ENCODE measurements around the gene ACBD6.
"Not testable (repeated sequence)": the region's sequence is repeated elsewhere in the genome, so short reads cannot be mapped to it uniquely, and the experiment has no call there.

Gene ACBD6

GRCh38 chr1:180489313-180489712 is 13.1 kb downstream of the ACBD6 start:
- DNase-seq (ENCODE audit: low spot score) = no peak

GRCh38 chr1:180488661-180489060 is 13.7 kb downstream of the ACBD6 start:
- no peak for DNase-seq (ENCODE audit: low spot score)

GRCh38 chr1:180486092-180486491 is 16.3 kb downstream of the ACBD6 start:
- no peak for DNase-seq (ENCODE audit: low spot score)

- no peak for DNase-seq (ENCODE audit: low spot score)
These were observed 17.9 kb downstream of the ACBD6 start for GRCh38 chr1:180484490-180484889.

- DNase-seq (ENCODE audit: low spot score) = peak; percentile 39
These were observed 19.7 kb downstream of the ACBD6 start for GRCh38 chr1:180482425-180483275.

- no peak for DNase-seq (ENCODE audit: low spot score)
These were observed 32.3 kb downstream of the ACBD6 start for GRCh38 chr1:180470031-180470430.

- no peak for DNase-seq (ENCODE audit: low spot score)
These were observed 34.1 kb downstream of the ACBD6 start for GRCh38 chr1:180468311-180468710.

- no peak for DNase-seq (ENCODE audit: low spot score)
These were observed 40.3 kb downstream of the ACBD6 start for GRCh38 chr1:180462102-180462501.

GRCh38 chr1:180461682-180462081 is 40.7 kb downstream of the ACBD6 start:
- DNase-seq (ENCODE audit: low spot score) = not testable (repeated sequence)

GRCh38 chr1:180458807-180459206 is 43.6 kb downstream of the ACBD6 start:
- DNase-seq (ENCODE audit: low spot score) = no peak

GRCh38 chr1:180456191-180456590 is 46.2 kb downstream of the ACBD6 start:
- no peak for DNase-seq (ENCODE audit: low spot score)

- DNase-seq (ENCODE audit: low spot score) = no peak
These were observed 50.9 kb downstream of the ACBD6 start for GRCh38 chr1:180451504-180451903.

- DNase-seq (ENCODE audit: low spot score) = no peak
These were observed 57.9 kb downstream of the ACBD6 start for GRCh38 chr1:180444522-180444921.

- no peak for DNase-seq (ENCODE audit: low spot score)
These were observed 62.0 kb downstream of the ACBD6 start for GRCh38 chr1:180440335-180440734.

- DNase-seq (ENCODE audit: low spot score) = no peak
These were observed 66.8 kb downstream of the ACBD6 start for GRCh38 chr1:180435566-180435965.

- DNase-seq (ENCODE audit: low spot score) = no peak
These were observed 68.5 kb downstream of the ACBD6 start for GRCh38 chr1:180433873-180434272.

GRCh38 chr1:180431683-180432082 is 70.7 kb downstream of the ACBD6 start:
- no peak for DNase-seq (ENCODE audit: low spot score)

- no peak for DNase-seq (ENCODE audit: low spot score)
These were observed 73.3 kb downstream of the ACBD6 start for GRCh38 chr1:180428782-180429695.

GRCh38 chr1:180425952-180426351 is 76.4 kb downstream of the ACBD6 start:
- DNase-seq (ENCODE audit: low spot score) = no peak

GRCh38 chr1:180424848-180425457 is 77.4 kb downstream of the ACBD6 start:
- DNase-seq (ENCODE audit: low spot score) = no peak

- DNase-seq (ENCODE audit: low spot score) = no peak
These were observed 80.8 kb downstream of the ACBD6 start for GRCh38 chr1:180421614-180422013.

- not testable (repeated sequence) for DNase-seq (ENCODE audit: low spot score)
These were observed 81.2 kb downstream of the ACBD6 start for GRCh38 chr1:180421145-180421544.
